22Rv1 (cell line): ENCODE data around the gene MBD2.

Source experiments
- ZFX ChIP-seq: fragments of 450-650 bp; IDR thresholded peaks from 2 replicates; pipeline ENCODE4 v1.6.1; 2017; ENCODE audit warnings: antibody characterized with exemption, borderline replicate concordance
- TF ChIP-seq, protein P1 (sequence below): fragments of 450-650 bp; IDR thresholded peaks from 2 replicates; pipeline ENCODE4 v1.5.1; 2017; ENCODE audit warnings: mild to moderate bottlenecking

GRCh38 chr18:54117853-54118773 lies 106.4 kb downstream of the MBD2 start:
- TF ChIP-seq, protein P1, sequence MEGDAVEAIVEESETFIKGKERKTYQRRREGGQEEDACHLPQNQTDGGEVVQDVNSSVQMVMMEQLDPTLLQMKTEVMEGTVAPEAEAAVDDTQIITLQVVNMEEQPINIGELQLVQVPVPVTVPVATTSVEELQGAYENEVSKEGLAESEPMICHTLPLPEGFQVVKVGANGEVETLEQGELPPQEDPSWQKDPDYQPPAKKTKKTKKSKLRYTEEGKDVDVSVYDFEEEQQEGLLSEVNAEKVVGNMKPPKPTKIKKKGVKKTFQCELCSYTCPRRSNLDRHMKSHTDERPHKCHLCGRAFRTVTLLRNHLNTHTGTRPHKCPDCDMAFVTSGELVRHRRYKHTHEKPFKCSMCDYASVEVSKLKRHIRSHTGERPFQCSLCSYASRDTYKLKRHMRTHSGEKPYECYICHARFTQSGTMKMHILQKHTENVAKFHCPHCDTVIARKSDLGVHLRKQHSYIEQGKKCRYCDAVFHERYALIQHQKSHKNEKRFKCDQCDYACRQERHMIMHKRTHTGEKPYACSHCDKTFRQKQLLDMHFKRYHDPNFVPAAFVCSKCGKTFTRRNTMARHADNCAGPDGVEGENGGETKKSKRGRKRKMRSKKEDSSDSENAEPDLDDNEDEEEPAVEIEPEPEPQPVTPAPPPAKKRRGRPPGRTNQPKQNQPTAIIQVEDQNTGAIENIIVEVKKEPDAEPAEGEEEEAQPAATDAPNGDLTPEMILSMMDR = no peak
- no peak for TF ChIP-seq ZFX
